Measurements from ENCODE around the gene DLGAP3. TPM values are rescaled to one million over a fixed set of nuclear protein-coding genes. Genes with fewer than 3 reads are reported as not detected.

Gene DLGAP3
- total RNA-seq, 4 donors from 2014 or later: 0.18 to 0.19 TPM; not detected in 2

GRCh38 chr1:34868230-34869049 is 61.0 kb downstream of the DLGAP3 start:
- DNase-seq: no peak
- intact Hi-C loops (cut with DNase I): no loop called here
- Histone ChIP-seq H3K27me3 (peaks cover 0 to 20% (median 0%) of the 10 kb centered on the region in 4 donors), H3K4me3 (no peak overlapping the region), H3K36me3 (no peaks in the 10 kb centered on the region), H3K9me3 (no peaks in the 10 kb centered on the region), H3K27ac (no peak overlapping the region), H3K4me1 (peaks cover 5 to 22% (median 12%) of the 10 kb centered on the region in 3 donors)
- TF ChIP-seq CTCF (IDR thresholded peaks at IDR 0.05): no peak
- 92% methylated on average over 2 of the region's 44 CpGs; no CpG with 5 or more reads in 1 of the 2 donors for WGBS, 2 donors

GRCh38 chr1:34867415-34867814 is 62.0 kb downstream of the DLGAP3 start:
- DNase-seq: no peak
- intact Hi-C loops (cut with DNase I): no loop called here
- Histone ChIP-seq H3K36me3 (no peaks in the 10 kb centered on the region), H3K4me3 (no peak overlapping the region), H3K27me3 (peaks cover 0 to 10% (median 0%) of the 10 kb centered on the region in 4 donors), H3K4me1 (peaks cover 5 to 22% (median 12%) of the 10 kb centered on the region in 3 donors), H3K9me3 (no peaks in the 10 kb centered on the region), H3K27ac (no peak overlapping the region)
- WGBS, 2 donors: 74 to 83% methylated on average over 4 to 6 of the region's 6 CpGs
- TF ChIP-seq CTCF (IDR thresholded peaks at IDR 0.05) (no peak), POLR2A (IDR thresholded peaks at IDR 0.05) (no peak)

GRCh38 chr1:34866762-34867109 is 62.7 kb downstream of the DLGAP3 start:
- intact Hi-C loops (cut with DNase I): no loop called here
- peak overlapping the region; percentile 70 to 81 (median 76) for H3K4me3 ChIP-seq
- H3K27me3 ChIP-seq: peaks cover 0 to 3% (median 0%) of the 10 kb centered on the region in 4 donors
- WGBS, 2 donors: 11% methylated on average over 6 of the region's 9 CpGs; no CpG with 5 or more reads in 1 of the 2 donors
- no peak for DNase-seq
- peaks cover 5 to 22% (median 12%) of the 10 kb centered on the region in 3 donors for H3K4me1 ChIP-seq
- H3K36me3 ChIP-seq: no peaks in the 10 kb centered on the region
- no peaks in the 10 kb centered on the region for H3K9me3 ChIP-seq
- H3K27ac ChIP-seq: peak overlapping the region; percentile 81 to 90 (median 87)
- no peak for TF ChIP-seq CTCF (IDR thresholded peaks at IDR 0.05)
- no peak for TF ChIP-seq POLR2A (IDR thresholded peaks at IDR 0.05)

- intact Hi-C loops (cut with DNase I): no loop called here
- H3K27me3 ChIP-seq: no peaks in the 10 kb centered on the region
- H3K36me3 ChIP-seq: no peaks in the 10 kb centered on the region
- peak overlapping the region; percentile 70 to 81 (median 76) for H3K4me3 ChIP-seq
- H3K27ac ChIP-seq: peak overlapping the region; percentile 81 to 90 (median 87)
- no peaks in the 10 kb centered on the region for H3K9me3 ChIP-seq
- WGBS, 2 donors: 0% methylated on average over 3 of the region's 81 CpGs; no CpG with 5 or more reads in 1 of the 2 donors
- H3K4me1 ChIP-seq: peaks cover 5 to 22% (median 12%) of the 10 kb centered on the region in 3 donors
- TF ChIP-seq POLR2A (IDR thresholded peaks at IDR 0.05): peak in 2 of 4 donors; percentile 17 to 44
- TF ChIP-seq CTCF (IDR thresholded peaks at IDR 0.05): peak; percentile 92 to 99 (median 96)
- peak; percentile 25 for DNase-seq
These were observed 63.3 kb downstream of the DLGAP3 start for GRCh38 chr1:34865981-34866761.

GRCh38 chr1:34865573-34865972 is 63.9 kb downstream of the DLGAP3 start:
- peaks cover 5 to 22% (median 12%) of the 10 kb centered on the region in 3 donors for H3K4me1 ChIP-seq
- WGBS, 2 donors: 2 to 4% methylated on average over 9 to 14 of the region's 25 CpGs
- peak overlapping the region; percentile 70 to 81 (median 76) for H3K4me3 ChIP-seq
- no peaks in the 10 kb centered on the region for H3K9me3 ChIP-seq
- no peak for TF ChIP-seq CTCF (IDR thresholded peaks at IDR 0.05)
- H3K36me3 ChIP-seq: no peaks in the 10 kb centered on the region
- H3K27me3 ChIP-seq: no peaks in the 10 kb centered on the region
- peak overlapping the region; percentile 81 to 90 (median 87) for H3K27ac ChIP-seq
- intact Hi-C loops (cut with DNase I): no loop called here
- DNase-seq: no peak
